Measurements from ENCODE around the gene SAPCD1.

SAPCD1 gene

GRCh38 chr6:31729979-31730630 is 32.4 kb upstream of the SAPCD1 start:
- TF ChIP-seq CTCF (IDR thresholded peaks at IDR 0.05; ENCODE audit: insufficient read depth, low read depth, low read length, missing control alignments), result no peak
- peak overlapping the region; percentile 66 for H3K4me3 ChIP-seq (ENCODE audit: low read length)
- DNase-seq (ENCODE audit: low read depth), result peak; percentile 69

- H3K4me3 ChIP-seq (ENCODE audit: low read length), result no peak overlapping the region
- no peak for DNase-seq (ENCODE audit: low read depth)
- no peak for TF ChIP-seq CTCF (IDR thresholded peaks at IDR 0.05; ENCODE audit: insufficient read depth, low read depth, low read length, missing control alignments)
These were observed 31.8 kb upstream of the SAPCD1 start for GRCh38 chr6:31730631-31731086.

GRCh38 chr6:31732029-31732428 is 30.4 kb upstream of the SAPCD1 start:
- no peak for DNase-seq (ENCODE audit: low read depth)
- no peak overlapping the region for H3K4me3 ChIP-seq (ENCODE audit: low read length)
- TF ChIP-seq CTCF (IDR thresholded peaks at IDR 0.05; ENCODE audit: insufficient read depth, low read depth, low read length, missing control alignments), result no peak

- TF ChIP-seq CTCF (IDR thresholded peaks at IDR 0.05; ENCODE audit: insufficient read depth, low read depth, low read length, missing control alignments), result no peak
- no peak for DNase-seq (ENCODE audit: low read depth)
These were observed 28.7 kb upstream of the SAPCD1 start for GRCh38 chr6:31733734-31734133.

GRCh38 chr6:31734247-31734820 is 28.1 kb upstream of the SAPCD1 start:
- no peak for DNase-seq (ENCODE audit: low read depth)
- H3K4me3 ChIP-seq (ENCODE audit: low read length), result peak overlapping the region; percentile 100
- TF ChIP-seq CTCF (IDR thresholded peaks at IDR 0.05; ENCODE audit: insufficient read depth, low read depth, low read length, missing control alignments), result no peak

More at GRCh38 chr6:31733734-31734133, 28.7 kb upstream of the SAPCD1 start:
- H3K4me3 ChIP-seq (ENCODE audit: low read length), result peak overlapping the region; percentile 100

GRCh38 chr6:31734821-31735406 is 27.5 kb upstream of the SAPCD1 start:
- peak; percentile 83 for DNase-seq (ENCODE audit: low read depth)
- H3K4me3 ChIP-seq (ENCODE audit: low read length), result peak overlapping the region; percentile 100
- no peak for TF ChIP-seq CTCF (IDR thresholded peaks at IDR 0.05; ENCODE audit: insufficient read depth, low read depth, low read length, missing control alignments)
